B cell (primary cell): Measurements from ENCODE around the gene TGFB1. TPM values are rescaled to one million over a fixed set of nuclear protein-coding genes. Genes with fewer than 3 reads are reported as not detected.

Experiments used
- ATAC-seq: fragments of 200-7000 bp; cut with Tn5 transposase; one replicate; pipeline ENCODE4 v1.10.0; 2021; ENCODE audit warnings: low read depth, mild to moderate bottlenecking, moderate number of reproducible peaks, moderate library complexity
- CTCF ChIA-PET: fragments of 350-600 bp; sonication (Branson Sonifier 250); formaldehyde crosslinking; loops from one replicate; lab custom pipeline; 2021; ENCODE audit warnings: antibody characterized with exemption, inconsistent platforms; lab: Charles Lee
- POLR2A ChIA-PET: fragments of 350-600 bp; sonication (Branson Sonifier 250); formaldehyde crosslinking; loops from one replicate; lab custom pipeline; 2021; ENCODE audit warnings: antibody characterized with exemption; lab: Charles Lee
- DNase-seq: peaks from one replicate; pipeline ENCODE4 v3.0.0; 2013
- H2AFZ ChIP-seq: 2 replicates; pipeline ENCODE4 v1.6.1; 2012; ENCODE audit warnings: mild to moderate bottlenecking, low read depth, low read length; ENCODE audit not compliant: insufficient read depth, poor library complexity, severe bottlenecking
- H3K27ac ChIP-seq, 2 donors: 1 replicate in 1 of 2; 2 replicates in 1 of 2; pipeline ENCODE4 v1.5.1; 2012 to 2013; ENCODE audit warnings: low read length in 2 of 2, mild to moderate bottlenecking in 2 of 2, moderate library complexity in 1 of 2
- H3K27me3 ChIP-seq, 4 experiments: fragments of 200-600 bp in 1 of 4; sonication (generic) in 1 of 4; replicated peaks in 1 of 4; 1 replicate in 2 of 4; 2 replicates in 2 of 4; pipeline versions ENCODE4 v1.6.1 to v1.7.0; 2013 to 2016; ENCODE audit warnings: low read length in 3 of 4, mild to moderate bottlenecking in 2 of 4, mixed read lengths in 1 of 4, moderate library complexity in 1 of 4; ENCODE audit not compliant: insufficient read depth in 4 of 4, control insufficient read depth in 3 of 4; ENCODE audit errors: control extremely low read depth in 1 of 4
- H3K36me3 ChIP-seq, 2 experiments: replicated peaks in 1 of 2; 1 replicate in 1 of 2; 2 replicates in 1 of 2; pipeline versions ENCODE4 v1.6.1 to v1.7.1; 2013; ENCODE audit warnings: low read length in 1 of 2; ENCODE audit not compliant: insufficient read depth in 2 of 2, control insufficient read depth in 1 of 2; ENCODE audit errors: control extremely low read depth in 1 of 2, extremely low read depth in 1 of 2
- H3K4me1 ChIP-seq, 2 donors: fragments of 200-600 bp in 1 of 2; sonication (generic) in 1 of 2; 1 replicate in 1 of 2; 2 replicates in 1 of 2; pipeline versions ENCODE4 v1.5.1 to v1.6.1; 2013 to 2017; ENCODE audit warnings: low read length in 2 of 2; ENCODE audit not compliant: control insufficient read depth in 2 of 2, insufficient read depth in 2 of 2
- H3K4me2 ChIP-seq: replicated peaks from 2 replicates; pipeline ENCODE3; 2012; ENCODE audit warnings: mild to moderate bottlenecking, low read depth, low read length; ENCODE audit not compliant: poor library complexity, severe bottlenecking
- H3K4me3 ChIP-seq, 5 experiments: fragments of 200-600 bp in 1 of 5; sonication (generic) in 1 of 5; 1 replicate in 3 of 5; 2 replicates in 2 of 5; pipeline versions ENCODE4 v1.5.1 to v1.7.0; 2011 to 2016; ENCODE audit warnings: low read length in 4 of 5, mild to moderate bottlenecking in 4 of 5, low read depth in 2 of 5, control low read depth in 1 of 5, moderate library complexity in 1 of 5; ENCODE audit not compliant: insufficient read depth in 1 of 5; ENCODE audit errors: control extremely low read depth in 1 of 5, extremely low read depth in 1 of 5
- H3K79me2 ChIP-seq: fragments of 200-600 bp; sonication (generic); one replicate; pipeline ENCODE4 v1.6.0; 2016; ENCODE audit warnings: low read length; ENCODE audit not compliant: control insufficient read depth, insufficient read depth
- H3K9ac ChIP-seq: fragments of 200-600 bp; sonication (generic); 2 replicates; pipeline ENCODE4 v1.6.1; 2017; ENCODE audit warnings: mild to moderate bottlenecking, low read length, moderate library complexity
- H3K9me3 ChIP-seq, 3 donors: one replicate each; pipeline versions ENCODE4 v1.6.1 to v1.7.1; 2013; ENCODE audit warnings: low read length in 2 of 3; ENCODE audit not compliant: control insufficient read depth in 2 of 3, insufficient read depth in 1 of 3; ENCODE audit errors: control extremely low read depth in 1 of 3
- H4K20me1 ChIP-seq: 2 replicates; pipeline ENCODE4 v1.6.0; 2012; ENCODE audit warnings: mild to moderate bottlenecking, low read length; ENCODE audit not compliant: insufficient read depth, control insufficient read depth, poor library complexity, severe bottlenecking
- H3K27ac Mint-ChIP-seq: one replicate; pipeline ENCODE4 v1.8.0; 2021; ENCODE audit warnings: mixed read lengths
- H3K27me3 Mint-ChIP-seq: one replicate; pipeline ENCODE4 v1.8.0; 2021; ENCODE audit warnings: mixed read lengths
- H3K4me1 Mint-ChIP-seq: one replicate; pipeline ENCODE4 v1.8.0; 2021; ENCODE audit warnings: mixed read lengths
- H3K4me3 Mint-ChIP-seq: one replicate; pipeline ENCODE4 v1.8.0; 2021; ENCODE audit warnings: mixed read lengths
- H3K9me3 Mint-ChIP-seq: one replicate; pipeline ENCODE4 v1.8.0; 2022; ENCODE audit warnings: mixed read lengths; ENCODE audit not compliant: insufficient read depth
- CTCF ChIP-seq: fragments of 200-600 bp; IDR thresholded peaks from one replicate; pipeline ENCODE4 v1.8.0; 2022; ENCODE audit warnings: antibody characterized with exemption, mild to moderate bottlenecking
- EZH2 ChIP-seq: IDR thresholded peaks from 2 replicates; pipeline ENCODE4 v1.6.1; 2012; ENCODE audit warnings: borderline replicate concordance, low read depth, mild to moderate bottlenecking, moderate library complexity, low read length; ENCODE audit not compliant: insufficient read depth, poor library complexity, severe bottlenecking
- WGBS: methylation state at CpG from one replicate; pipeline ENCODE4 v1.1.5; 2013; ENCODE audit warnings: missing lambda C conversion rate; ENCODE audit not compliant: insufficient coverage; 5-methylcytosine and 5-hydroxymethylcytosine counted together
- intact Hi-C: fragments of 100-400 bp; cut with micrococcal nuclease; formaldehyde crosslinking; loops from one replicate; pipeline ENCODE4 v1.10.0; 2022
- polyA plus RNA-seq: library from polyadenylated mRNA; depleted of rRNA; stranded (reverse); fragments of >200 nt; gene quantifications from 2 replicates; pipeline ENCODE4 v1.2.3, GENCODE V29; 2012
- total RNA-seq, 2 donors: library from RNA; stranded (reverse); fragments of 120-200 nt in 1 of 2; gene quantifications; 1 replicate in 1 of 2; 2 replicates in 1 of 2; pipeline versions ENCODE4 v1.2.3 to v1.2.4, GENCODE V29; 2013 to 2022

TGFB1 gene
- total and polyA plus RNA-seq, 2 donors (not counting 1 experiment from before 2014, with no cell fraction given) = 109 to 120 TPM

GRCh38 chr19:41321600-41322270, 32.0 kb downstream of the TGFB1 start:
- Mint-ChIP-seq H3K27ac (peak overlapping the region; percentile 83), H3K9me3 (no peaks in the 10 kb centered on the region), H3K4me1 (peaks cover 53% of the 10 kb centered on the region), H3K27me3 (no peaks in the 10 kb centered on the region), H3K4me3 (no peak overlapping the region)
- DNase-seq = peak; percentile 52
- Histone ChIP-seq H3K27me3 (no peaks in the 10 kb centered on the region), H3K9ac (no peak overlapping the region), H3K79me2 (peaks cover 12% of the 10 kb centered on the region), H3K36me3 (peaks cover 0 to 65% of the 10 kb centered on the region in 2 experiments), H3K27ac (peak overlapping the region; percentile 29 to 97), H3K4me2 (no peak overlapping the region), H2AFZ (no peak overlapping the region), H3K4me1 (peaks cover 26 to 53% of the 10 kb centered on the region in 2 donors), H3K9me3 (no peaks in the 10 kb centered on the region), H4K20me1 (peaks cover 16% of the 10 kb centered on the region), H3K4me3 (no peak overlapping the region)
- ChIA-PET POLR2A (interaction anchor here (0.6 to 1.9 kb wide), 3 partner anchors 13 to 30 kb away, joined by 3 to 7 read pairs (median 3); no protein-coding TSS in a partner anchor), CTCF (interaction anchor here (0.9 to 9.7 kb wide), 5 partner anchors 13 to 249 kb away, joined by 3 to 130 read pairs (median 4); partner anchors contain the start of gene TGFB1)
- TF ChIP-seq EZH2 (no peak), CTCF (peak; percentile 17)
- ATAC-seq = no peak
- 68% methylated on average over 10 of the region's 10 CpGs for WGBS
- intact Hi-C loops = loop anchor here (10.0 kb wide), 1 partner anchor 243 kb away; no protein-coding TSS in a partner anchor

GRCh38 chr19:41321204-41321599, 32.5 kb downstream of the TGFB1 start:
- Mint-ChIP-seq H3K4me1 (peaks cover 48% of the 10 kb centered on the region), H3K4me3 (no peak overlapping the region), H3K27ac (peak overlapping the region; percentile 73), H3K9me3 (no peaks in the 10 kb centered on the region), H3K27me3 (no peaks in the 10 kb centered on the region)
- Histone ChIP-seq H3K4me1 (peaks cover 22 to 48% of the 10 kb centered on the region in 2 donors), H3K27ac (peak overlapping the region in 1 of 2 donors; percentile 97), H2AFZ (no peak overlapping the region), H3K9me3 (no peaks in the 10 kb centered on the region), H3K79me2 (peaks cover 17% of the 10 kb centered on the region), H3K9ac (no peak overlapping the region), H3K4me3 (no peak overlapping the region), H4K20me1 (peaks cover 18% of the 10 kb centered on the region), H3K36me3 (peaks cover 0 to 70% of the 10 kb centered on the region in 2 experiments), H3K4me2 (no peak overlapping the region), H3K27me3 (no peaks in the 10 kb centered on the region)
- DNase-seq (no peak), ATAC-seq (no peak)
- intact Hi-C loops = loop anchor here (10.0 kb wide), 1 partner anchor 244 kb away; no protein-coding TSS in a partner anchor
- ChIA-PET CTCF (interaction anchor here (0.9 to 9.7 kb wide), 4 partner anchors 13 to 119 kb away, joined by 3 to 130 read pairs (median 6); partner anchors contain the start of gene TGFB1), POLR2A (interaction anchor here (0.6 to 2.0 kb wide), 4 partner anchors 13 to 1182 kb away, joined by 3 to 7 read pairs (median 4); no protein-coding TSS in a partner anchor)
- no peak for TF ChIP-seq CTCF
- TF ChIP-seq EZH2 = no peak
- whole genome bisulfite sequencing = 88% methylated on average over 7 of the region's 7 CpGs
